ENCODE measurements around the gene MYO15B. TPM values are rescaled to one million over a fixed set of nuclear protein-coding genes. Genes with fewer than 3 reads are reported as not detected.
A peak's percentile ranks its signal among the peaks of the same experiment; 100 is the strongest.

Gene MYO15B
- total and polyA plus RNA-seq, 2 of the 13 experiments (the other 11 are each of a cell fraction or from before 2014, with no cell fraction given) = 2.8 to 8.1 TPM

DNA sequence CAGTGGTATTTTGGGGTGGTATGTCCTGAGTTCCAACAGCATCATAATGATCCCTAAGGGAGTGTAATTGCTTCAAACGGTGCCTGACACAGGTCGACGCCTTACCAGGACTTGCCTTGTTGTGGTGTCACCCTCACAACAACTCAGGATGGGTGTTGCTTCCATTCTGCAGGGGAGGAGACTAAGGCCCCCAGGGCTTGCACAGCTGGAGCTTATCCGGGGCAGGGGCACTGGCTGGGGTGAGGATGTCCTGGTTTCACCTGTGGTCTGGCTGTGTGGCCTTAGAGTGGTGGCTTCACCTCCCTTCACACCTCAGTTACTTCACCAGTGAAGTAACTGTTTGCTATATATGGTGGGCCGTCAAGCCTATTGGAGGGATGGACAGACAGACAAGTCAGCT is 38.8 kb upstream of the MYO15B start (continued):
- TF ChIP-seq ZNF660 (CRISPR knock-in tag; IDR thresholded peaks at IDR 0.05; ENCODE audit: borderline replicate concordance, low read depth) = no peak

DNA sequence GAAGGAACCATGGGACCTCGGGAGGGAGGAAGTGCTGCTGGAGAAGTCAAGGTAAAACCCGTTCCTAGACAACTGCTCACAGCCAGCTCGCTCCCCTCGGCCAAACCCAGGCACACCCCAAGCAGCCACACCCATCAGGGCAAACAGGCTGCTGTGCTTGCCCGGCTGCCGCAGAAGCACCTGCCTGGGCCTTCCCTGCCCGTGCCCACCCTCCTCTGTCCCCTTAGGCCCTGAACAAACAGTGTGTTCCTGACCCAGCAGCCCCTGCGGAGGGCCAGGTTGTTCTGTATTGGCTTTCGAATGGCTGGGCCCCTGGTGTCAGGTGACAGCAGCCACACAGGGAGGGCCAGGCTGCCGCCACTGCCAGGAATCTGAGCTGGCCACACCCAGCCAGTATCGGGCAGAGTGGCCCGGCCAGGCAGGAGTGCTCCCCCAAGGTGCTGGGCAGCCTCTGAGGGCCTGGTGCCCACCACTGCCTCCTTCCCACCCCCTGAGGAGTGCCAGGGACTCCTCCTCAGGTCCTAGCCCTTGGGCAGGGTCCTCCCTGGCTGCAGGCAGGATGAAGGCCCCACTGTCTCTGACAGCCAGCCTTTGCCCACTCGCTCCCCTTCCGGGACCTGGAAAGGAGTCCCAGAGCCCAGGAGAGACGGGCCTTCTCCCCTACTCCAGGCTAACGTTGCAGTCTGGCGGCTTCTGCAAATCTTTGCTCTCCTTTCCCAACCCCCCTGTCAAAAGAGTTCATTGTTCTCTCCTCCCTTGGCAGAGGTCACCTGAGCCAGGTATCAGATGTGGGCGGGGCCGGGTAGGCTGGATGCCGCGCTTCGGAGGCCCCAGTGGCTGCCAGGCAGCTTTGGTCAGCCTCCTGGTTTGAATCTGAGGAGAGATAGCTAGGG is 38.1 kb upstream of the MYO15B start:
- Histone ChIP-seq H3K27ac (ENCODE audit: extremely low read length, insufficient read depth, low read length) (peak overlapping the region; percentile 66), H3K27me3 (ENCODE audit: control insufficient read depth in 1 of 2, insufficient read depth in 2 of 2, low read length in 2 of 2) (no peaks in the 10 kb centered on the region), H2AFZ (ENCODE audit: low read length) (no peak overlapping the region), H3K9me3 (ENCODE audit: low read length) (no peaks in the 10 kb centered on the region), H3K36me3 (replicated peaks in 1 of 2; ENCODE audit: control insufficient read depth in 1 of 2, insufficient read depth in 2 of 2, low read length in 2 of 2) (peaks cover 4 to 14% of the 10 kb centered on the region in 2 experiments; a peak in 3 of 5 replicates), H3K9ac (ENCODE audit: insufficient read depth, low read depth, low read length) (peak overlapping the region; percentile 75), H3K4me3 (replicated peaks in 1 of 3; ENCODE audit: insufficient read depth in 1 of 3, low read depth in 2 of 3, low read length in 3 of 3) (peak overlapping the region; percentile 43 to 72 (median 55); a peak in 5 of 6 replicates), H3K79me2 (ENCODE audit: insufficient read depth, low read length) (no peaks in the 10 kb centered on the region), H3K4me1 (ENCODE audit: insufficient read depth, low read length) (peaks cover 59% of the 10 kb centered on the region), H4K20me1 (ENCODE audit: insufficient read depth, low read length) (no peaks in the 10 kb centered on the region), H3K4me2 (ENCODE audit: low read depth, low read length) (peak overlapping the region; percentile 96)
- WGBS (ENCODE audit: low lambda C conversion rate) = 21% methylated on average over 17 of the region's 22 CpGs
- intact Hi-C loops (cut with micrococcal nuclease; ENCODE audit: unreplicated experiment) (loop anchor here (1.0 kb wide), 1 partner anchor 8 kb away; no protein-coding TSS in a partner anchor), in situ Hi-C loops (cut with HindIII; ENCODE audit: extremely low pct_ligation_motif_present, low pct_unique_long_range_greater_than_20kb) (no loop called here)
- ChIA-PET POLR2A (interaction anchor here (0.7 to 2.7 kb wide), 13 partner anchors 9 to 231 kb away, joined by 3 to 28 read pairs (median 5); partner anchors contain the start of genes LLGL2, TMEM94 and TSEN54), CTCF (ENCODE audit: low intra/inter-chr PET ratio, low total read pairs) (no interaction called here)
- FAIRE-seq (peak; percentile 63), DNase-seq (ENCODE audit: low spot score) (peak; percentile 89), ATAC-seq (peak; percentile 88)
- TSS peak; percentile 42 for BruUV-seq (replicated peaks)
- TF ChIP-seq ERF (CRISPR knock-in tag; IDR thresholded peaks at IDR 0.05) (peak; percentile 54; the same call in 1 of the 2 replicates), ZNF737 (CRISPR knock-in tag; IDR thresholded peaks at IDR 0.05; ENCODE audit: borderline replicate concordance) (no peak), ZNF749 (CRISPR knock-in tag; IDR thresholded peaks at IDR 0.05; ENCODE audit: borderline replicate concordance) (0 out of 2 replicates have a peak, but pooled peaks have one; percentile 30), ZBTB37 (CRISPR knock-in tag; IDR thresholded peaks at IDR 0.05) (peak; percentile 81; the same call in 1 of the 2 replicates), ZBTB39 (CRISPR knock-in tag; IDR thresholded peaks at IDR 0.05) (no peak), HIVEP1 (CRISPR knock-in tag; IDR thresholded peaks at IDR 0.05) (no peak), SRSF1 (optimal IDR thresholded peaks at IDR 0.05; ENCODE audit: low read depth, low read length) (no peak), ZNF337 (CRISPR knock-in tag; IDR thresholded peaks at IDR 0.05; ENCODE audit: borderline replicate concordance, low read depth) (peak; percentile 89; the same call in 1 of the 2 replicates), BCL6 (CRISPR knock-in tag; IDR thresholded peaks at IDR 0.05) (peak; percentile 68; the same call in 1 of the 2 replicates), KDM2A (CRISPR knock-in tag; IDR thresholded peaks at IDR 0.05; ENCODE audit: borderline replicate concordance, low read depth) (peak; percentile 74; the same call in 1 of the 2 replicates), ZNF124 (CRISPR knock-in tag; IDR thresholded peaks at IDR 0.05) (no peak), KLF11 (CRISPR knock-in tag; IDR thresholded peaks at IDR 0.05) (0 out of 2 replicates have a peak, but pooled peaks have one; percentile 28)
- TF ChIP-seq, protein P1, sequence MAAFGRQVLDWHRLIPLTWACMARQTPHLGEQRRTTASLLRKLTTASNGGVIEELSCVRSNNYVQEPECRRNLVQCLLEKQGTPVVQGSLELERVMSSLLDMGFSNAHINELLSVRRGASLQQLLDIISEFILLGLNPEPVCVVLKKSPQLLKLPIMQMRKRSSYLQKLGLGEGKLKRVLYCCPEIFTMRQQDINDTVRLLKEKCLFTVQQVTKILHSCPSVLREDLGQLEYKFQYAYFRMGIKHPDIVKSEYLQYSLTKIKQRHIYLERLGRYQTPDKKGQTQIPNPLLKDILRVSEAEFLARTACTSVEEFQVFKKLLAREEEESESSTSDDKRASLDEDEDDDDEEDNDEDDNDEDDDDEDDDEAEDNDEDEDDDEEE (CRISPR knock-in tag; IDR thresholded peaks at IDR 0.05) = peak; percentile 22; the same call in 1 of the 2 replicates
- TF ChIP-seq, protein P2, sequence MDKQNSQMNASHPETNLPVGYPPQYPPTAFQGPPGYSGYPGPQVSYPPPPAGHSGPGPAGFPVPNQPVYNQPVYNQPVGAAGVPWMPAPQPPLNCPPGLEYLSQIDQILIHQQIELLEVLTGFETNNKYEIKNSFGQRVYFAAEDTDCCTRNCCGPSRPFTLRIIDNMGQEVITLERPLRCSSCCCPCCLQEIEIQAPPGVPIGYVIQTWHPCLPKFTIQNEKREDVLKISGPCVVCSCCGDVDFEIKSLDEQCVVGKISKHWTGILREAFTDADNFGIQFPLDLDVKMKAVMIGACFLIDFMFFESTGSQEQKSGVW (CRISPR knock-in tag; IDR thresholded peaks at IDR 0.05; ENCODE audit: borderline replicate concordance) = no peak

All from HepG2 (cell line).